Measurements from ENCODE around the gene PNPLA3. TPM values are rescaled to one million over a fixed set of nuclear protein-coding genes. Genes with fewer than 3 reads are reported as not detected.

The PNPLA3 gene
- total RNA-seq, 1 experiment from 2014 or later, result 4.9 TPM

DNA sequence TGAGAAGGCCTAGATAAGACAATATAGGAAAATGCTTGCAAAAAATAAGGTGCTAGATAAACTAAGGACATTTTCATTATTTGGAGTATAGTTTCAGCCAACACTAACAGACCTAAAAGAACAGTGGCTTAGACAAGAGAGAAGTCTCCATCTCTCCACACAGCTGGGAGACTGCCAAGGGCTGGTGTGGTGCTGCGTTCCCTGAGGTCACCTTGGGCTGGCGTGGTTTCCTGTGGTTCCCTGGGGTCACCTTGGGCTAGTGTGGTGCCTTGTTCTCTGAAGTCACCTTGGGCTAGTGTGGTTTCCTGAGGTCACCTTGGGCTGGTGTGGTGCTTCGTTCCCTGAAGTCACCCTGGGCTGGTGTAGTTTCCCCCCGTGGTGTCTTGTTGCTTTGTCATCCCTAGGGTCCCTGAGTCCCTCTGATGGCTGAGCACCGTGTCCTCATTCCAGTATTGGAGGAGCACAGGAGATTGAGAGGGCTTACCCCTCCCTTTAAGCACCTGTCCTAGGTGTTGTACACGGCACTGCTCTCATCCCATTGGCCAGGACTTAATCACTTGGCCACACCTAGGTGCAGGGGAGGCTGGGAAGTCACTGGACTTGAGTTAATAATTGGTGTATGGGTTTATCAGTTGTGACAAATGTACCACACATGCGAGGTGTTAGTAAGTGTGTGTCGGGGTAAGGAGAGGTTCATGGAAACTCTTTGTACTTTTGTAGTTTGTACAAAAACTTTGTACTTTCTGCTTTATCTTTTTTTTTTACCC lies 46.6 kb downstream of the PNPLA3 start:
- intact Hi-C loops (cut with micrococcal nuclease; ENCODE audit: unreplicated experiment), result no loop called here
- no TSS peak for BruUV-seq (replicated peaks)

DNA sequence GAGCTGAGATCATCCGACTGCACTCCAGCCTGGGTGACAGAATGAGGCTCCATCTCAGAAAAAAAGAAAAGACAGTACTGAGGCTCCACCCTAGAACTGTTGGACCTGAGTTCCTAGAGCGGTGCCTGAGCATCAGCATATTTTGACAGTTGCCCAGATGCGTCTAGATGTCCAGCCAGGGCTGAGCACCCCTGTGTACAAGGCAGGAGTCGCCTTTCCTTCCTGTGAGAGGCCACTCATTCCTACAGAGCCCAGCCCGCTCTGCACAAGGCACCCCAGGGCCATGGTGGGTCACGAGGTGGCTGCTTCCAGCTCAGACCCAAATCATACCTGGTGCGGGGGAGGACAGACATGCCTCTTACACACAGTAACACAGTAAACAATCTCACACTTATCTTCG lies 47.5 kb downstream of the PNPLA3 start:
- intact Hi-C loops (cut with micrococcal nuclease; ENCODE audit: unreplicated experiment), result no loop called here
- Histone ChIP-seq H3K36me3 (ENCODE audit: control insufficient read depth, insufficient read depth, low read length) (peaks cover 2% of the 10 kb centered on the region), H3K27ac (ENCODE audit: low read length) (no peak overlapping the region), H3K9me3 (ENCODE audit: control insufficient read depth, insufficient read depth, low read depth, low read length) (no peaks in the 10 kb centered on the region), H3K4me1 (ENCODE audit: control insufficient read depth, insufficient read depth, low read length) (no peaks in the 10 kb centered on the region), H3K27me3 (ENCODE audit: control insufficient read depth, insufficient read depth, low read length) (no peaks in the 10 kb centered on the region), H3K4me3 (ENCODE audit: low read depth in 2 of 2, low read length in 2 of 2) (no peak overlapping the region)
- CTCF ChIA-PET, result no interaction called here
- ATAC-seq (no peak), DNase-seq (ENCODE audit: low read depth, low spot score) (no peak)
- in situ Hi-C loops (cut with HindIII; ENCODE audit: low pct_unique_long_range_greater_than_20kb, low sequenced_read_pairs), result no loop called here
- no TSS peak for BruUV-seq (replicated peaks)
- POLR2A ChIA-PET, result no interaction called here
- TF ChIP-seq TCF7L2 (IDR thresholded peaks at IDR 0.05; ENCODE audit: low read depth, low read length), result no peak
- TF ChIP-seq SIN3A (IDR thresholded peaks at IDR 0.05; ENCODE audit: borderline replicate concordance, insufficient read depth, low read depth, low read length), result no peak
- no peak for TF ChIP-seq POLR2AphosphoS5 (IDR thresholded peaks at IDR 0.05; ENCODE audit: low read depth, low read length)
- TF ChIP-seq, protein P1, sequence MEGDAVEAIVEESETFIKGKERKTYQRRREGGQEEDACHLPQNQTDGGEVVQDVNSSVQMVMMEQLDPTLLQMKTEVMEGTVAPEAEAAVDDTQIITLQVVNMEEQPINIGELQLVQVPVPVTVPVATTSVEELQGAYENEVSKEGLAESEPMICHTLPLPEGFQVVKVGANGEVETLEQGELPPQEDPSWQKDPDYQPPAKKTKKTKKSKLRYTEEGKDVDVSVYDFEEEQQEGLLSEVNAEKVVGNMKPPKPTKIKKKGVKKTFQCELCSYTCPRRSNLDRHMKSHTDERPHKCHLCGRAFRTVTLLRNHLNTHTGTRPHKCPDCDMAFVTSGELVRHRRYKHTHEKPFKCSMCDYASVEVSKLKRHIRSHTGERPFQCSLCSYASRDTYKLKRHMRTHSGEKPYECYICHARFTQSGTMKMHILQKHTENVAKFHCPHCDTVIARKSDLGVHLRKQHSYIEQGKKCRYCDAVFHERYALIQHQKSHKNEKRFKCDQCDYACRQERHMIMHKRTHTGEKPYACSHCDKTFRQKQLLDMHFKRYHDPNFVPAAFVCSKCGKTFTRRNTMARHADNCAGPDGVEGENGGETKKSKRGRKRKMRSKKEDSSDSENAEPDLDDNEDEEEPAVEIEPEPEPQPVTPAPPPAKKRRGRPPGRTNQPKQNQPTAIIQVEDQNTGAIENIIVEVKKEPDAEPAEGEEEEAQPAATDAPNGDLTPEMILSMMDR (IDR thresholded peaks at IDR 0.05), result no peak
- TF ChIP-seq, protein P2, sequence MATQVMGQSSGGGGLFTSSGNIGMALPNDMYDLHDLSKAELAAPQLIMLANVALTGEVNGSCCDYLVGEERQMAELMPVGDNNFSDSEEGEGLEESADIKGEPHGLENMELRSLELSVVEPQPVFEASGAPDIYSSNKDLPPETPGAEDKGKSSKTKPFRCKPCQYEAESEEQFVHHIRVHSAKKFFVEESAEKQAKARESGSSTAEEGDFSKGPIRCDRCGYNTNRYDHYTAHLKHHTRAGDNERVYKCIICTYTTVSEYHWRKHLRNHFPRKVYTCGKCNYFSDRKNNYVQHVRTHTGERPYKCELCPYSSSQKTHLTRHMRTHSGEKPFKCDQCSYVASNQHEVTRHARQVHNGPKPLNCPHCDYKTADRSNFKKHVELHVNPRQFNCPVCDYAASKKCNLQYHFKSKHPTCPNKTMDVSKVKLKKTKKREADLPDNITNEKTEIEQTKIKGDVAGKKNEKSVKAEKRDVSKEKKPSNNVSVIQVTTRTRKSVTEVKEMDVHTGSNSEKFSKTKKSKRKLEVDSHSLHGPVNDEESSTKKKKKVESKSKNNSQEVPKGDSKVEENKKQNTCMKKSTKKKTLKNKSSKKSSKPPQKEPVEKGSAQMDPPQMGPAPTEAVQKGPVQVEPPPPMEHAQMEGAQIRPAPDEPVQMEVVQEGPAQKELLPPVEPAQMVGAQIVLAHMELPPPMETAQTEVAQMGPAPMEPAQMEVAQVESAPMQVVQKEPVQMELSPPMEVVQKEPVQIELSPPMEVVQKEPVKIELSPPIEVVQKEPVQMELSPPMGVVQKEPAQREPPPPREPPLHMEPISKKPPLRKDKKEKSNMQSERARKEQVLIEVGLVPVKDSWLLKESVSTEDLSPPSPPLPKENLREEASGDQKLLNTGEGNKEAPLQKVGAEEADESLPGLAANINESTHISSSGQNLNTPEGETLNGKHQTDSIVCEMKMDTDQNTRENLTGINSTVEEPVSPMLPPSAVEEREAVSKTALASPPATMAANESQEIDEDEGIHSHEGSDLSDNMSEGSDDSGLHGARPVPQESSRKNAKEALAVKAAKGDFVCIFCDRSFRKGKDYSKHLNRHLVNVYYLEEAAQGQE (IDR thresholded peaks at IDR 0.05; ENCODE audit: insufficient read depth in 1 of 2, low read depth in 2 of 2, low read length in 1 of 2), result no peak

More for the DNA sequence above, 46.6 kb downstream of the PNPLA3 start:
- Histone ChIP-seq H3K36me3 (ENCODE audit: control insufficient read depth, insufficient read depth, low read length) (peaks cover 2% of the 10 kb centered on the region; the same call in 1 of the 2 replicates), H3K27ac (ENCODE audit: low read length) (no peak overlapping the region), H3K27me3 (ENCODE audit: control insufficient read depth, insufficient read depth, low read length) (no peaks in the 10 kb centered on the region), H3K4me3 (ENCODE audit: low read depth in 2 of 2, low read length in 2 of 2) (no peak overlapping the region), H3K9me3 (ENCODE audit: control insufficient read depth, insufficient read depth, low read depth, low read length) (no peaks in the 10 kb centered on the region), H3K4me1 (ENCODE audit: control insufficient read depth, insufficient read depth, low read length) (no peaks in the 10 kb centered on the region)
- in situ Hi-C loops (cut with HindIII; ENCODE audit: low pct_unique_long_range_greater_than_20kb, low sequenced_read_pairs), result no loop called here
- TF ChIP-seq, protein P1 (IDR thresholded peaks at IDR 0.05), result no peak
- TF ChIP-seq POLR2AphosphoS5 (IDR thresholded peaks at IDR 0.05; ENCODE audit: low read depth, low read length) (no peak), TCF7L2 (IDR thresholded peaks at IDR 0.05; ENCODE audit: low read depth, low read length) (no peak), SIN3A (IDR thresholded peaks at IDR 0.05; ENCODE audit: borderline replicate concordance, insufficient read depth, low read depth, low read length) (no peak)
- TF ChIP-seq, protein P2 (IDR thresholded peaks at IDR 0.05; ENCODE audit: insufficient read depth in 1 of 2, low read depth in 2 of 2, low read length in 1 of 2), result no peak
- DNase-seq (ENCODE audit: low read depth, low spot score), result no peak
- no peak for ATAC-seq
- ChIA-PET CTCF (no interaction called here), POLR2A (no interaction called here)

Data from Panc1 (cell line).